Measurements from ENCODE around the gene GSTT2.
"Not testable (repeated sequence)": the region's sequence is repeated elsewhere in the genome, so short reads cannot be mapped to it uniquely, and the experiment has no call there.

GSTT2 gene

DNA sequence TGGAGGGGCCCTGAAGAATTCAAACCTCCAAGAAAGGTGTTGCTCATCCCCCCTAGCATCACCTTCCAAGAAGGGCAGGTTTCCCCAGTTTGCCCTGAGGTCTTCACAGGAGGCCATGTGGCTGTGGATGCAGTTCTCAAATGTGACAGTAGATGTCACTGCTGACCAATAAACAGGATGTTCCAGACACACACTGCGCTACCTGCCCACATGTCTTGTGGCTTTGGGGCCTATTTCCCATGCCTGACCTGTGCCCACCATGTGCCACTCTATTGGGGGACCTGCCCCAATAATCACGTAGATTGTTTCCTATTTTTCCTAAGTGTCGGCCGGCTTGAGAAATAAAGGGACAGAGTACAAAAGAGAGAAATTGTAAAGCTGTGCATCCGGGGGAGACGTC is 4.5 kb downstream of the GSTT2 start:
- H3K4me1 ChIP-seq, result no peaks in the 10 kb centered on the region
- H3K27me3 ChIP-seq (ENCODE audit: control insufficient read depth, insufficient read depth, low read length), result no peaks in the 10 kb centered on the region
- no peaks in the 10 kb centered on the region for H3K79me2 ChIP-seq
- H3K4me2 ChIP-seq (ENCODE audit: low read length), result no peak overlapping the region
- H3K27ac ChIP-seq, result no peak overlapping the region
- H3K36me3 ChIP-seq (ENCODE audit: control insufficient read depth, insufficient read depth, low read length), result no peaks in the 10 kb centered on the region
- no peak overlapping the region for H2AFZ ChIP-seq
- H3K4me3 ChIP-seq (ENCODE audit: low read depth, low read length), result no peak overlapping the region
- TF ChIP-seq, protein P1, sequence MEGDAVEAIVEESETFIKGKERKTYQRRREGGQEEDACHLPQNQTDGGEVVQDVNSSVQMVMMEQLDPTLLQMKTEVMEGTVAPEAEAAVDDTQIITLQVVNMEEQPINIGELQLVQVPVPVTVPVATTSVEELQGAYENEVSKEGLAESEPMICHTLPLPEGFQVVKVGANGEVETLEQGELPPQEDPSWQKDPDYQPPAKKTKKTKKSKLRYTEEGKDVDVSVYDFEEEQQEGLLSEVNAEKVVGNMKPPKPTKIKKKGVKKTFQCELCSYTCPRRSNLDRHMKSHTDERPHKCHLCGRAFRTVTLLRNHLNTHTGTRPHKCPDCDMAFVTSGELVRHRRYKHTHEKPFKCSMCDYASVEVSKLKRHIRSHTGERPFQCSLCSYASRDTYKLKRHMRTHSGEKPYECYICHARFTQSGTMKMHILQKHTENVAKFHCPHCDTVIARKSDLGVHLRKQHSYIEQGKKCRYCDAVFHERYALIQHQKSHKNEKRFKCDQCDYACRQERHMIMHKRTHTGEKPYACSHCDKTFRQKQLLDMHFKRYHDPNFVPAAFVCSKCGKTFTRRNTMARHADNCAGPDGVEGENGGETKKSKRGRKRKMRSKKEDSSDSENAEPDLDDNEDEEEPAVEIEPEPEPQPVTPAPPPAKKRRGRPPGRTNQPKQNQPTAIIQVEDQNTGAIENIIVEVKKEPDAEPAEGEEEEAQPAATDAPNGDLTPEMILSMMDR (IDR thresholded peaks at IDR 0.05), result no peak
- no peaks in the 10 kb centered on the region for H3K9me3 ChIP-seq (ENCODE audit: control insufficient read depth, low read length)
- H3K9ac ChIP-seq, result no peak overlapping the region

GRCh38 chr22:23986089-23986488 is 6.2 kb downstream of the GSTT2 start:
- H3K79me2 ChIP-seq; H3K9ac ChIP-seq; H3K27ac ChIP-seq; H3K36me3 ChIP-seq (ENCODE audit: control insufficient read depth, insufficient read depth, low read length); H3K4me2 ChIP-seq (ENCODE audit: low read length); H2AFZ ChIP-seq; H3K9me3 ChIP-seq (ENCODE audit: control insufficient read depth, low read length); H3K27me3 ChIP-seq (ENCODE audit: control insufficient read depth, insufficient read depth, low read length); H3K4me1 ChIP-seq; H3K4me3 ChIP-seq (ENCODE audit: low read depth, low read length): not testable (repeated sequence)

DNA sequence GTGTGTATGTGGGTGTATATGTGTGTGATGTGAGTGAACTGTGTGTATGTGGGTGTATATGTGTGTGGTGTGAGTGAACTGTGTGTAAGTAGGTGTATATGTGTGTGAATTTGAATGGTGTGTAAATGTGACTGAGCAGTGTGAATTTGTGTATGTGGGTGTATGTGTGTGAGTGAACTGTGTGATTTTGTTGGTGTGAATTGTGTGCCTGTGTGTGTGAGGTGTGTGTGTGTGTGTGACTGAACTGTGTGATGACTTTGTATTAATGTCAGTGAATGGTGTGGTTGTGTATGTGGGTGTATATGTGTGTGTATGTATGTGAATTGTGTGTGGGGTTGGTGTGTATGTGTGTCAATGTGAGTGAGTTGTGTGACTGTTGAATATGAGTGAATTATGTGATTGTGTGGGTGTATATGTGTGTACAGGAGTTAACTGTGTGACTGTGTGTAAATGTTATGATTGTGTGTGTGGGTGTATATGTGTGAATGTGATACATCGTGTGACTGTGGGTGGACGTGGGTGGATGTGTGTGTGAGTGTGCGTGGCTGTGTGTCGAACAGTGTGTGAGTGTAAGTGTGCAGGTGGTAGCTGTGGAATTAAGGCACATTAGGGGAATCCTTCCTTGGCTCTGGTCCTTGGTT is 6.7 kb downstream of the GSTT2 start:
- H3K4me2 ChIP-seq (ENCODE audit: low read length); H3K4me3 ChIP-seq (ENCODE audit: low read depth, low read length); H3K27me3 ChIP-seq (ENCODE audit: control insufficient read depth, insufficient read depth, low read length); H3K79me2 ChIP-seq; H3K9ac ChIP-seq; H2AFZ ChIP-seq; H3K4me1 ChIP-seq; H3K9me3 ChIP-seq (ENCODE audit: control insufficient read depth, low read length); H3K27ac ChIP-seq; H3K36me3 ChIP-seq (ENCODE audit: control insufficient read depth, insufficient read depth, low read length): not testable (repeated sequence)

DNA sequence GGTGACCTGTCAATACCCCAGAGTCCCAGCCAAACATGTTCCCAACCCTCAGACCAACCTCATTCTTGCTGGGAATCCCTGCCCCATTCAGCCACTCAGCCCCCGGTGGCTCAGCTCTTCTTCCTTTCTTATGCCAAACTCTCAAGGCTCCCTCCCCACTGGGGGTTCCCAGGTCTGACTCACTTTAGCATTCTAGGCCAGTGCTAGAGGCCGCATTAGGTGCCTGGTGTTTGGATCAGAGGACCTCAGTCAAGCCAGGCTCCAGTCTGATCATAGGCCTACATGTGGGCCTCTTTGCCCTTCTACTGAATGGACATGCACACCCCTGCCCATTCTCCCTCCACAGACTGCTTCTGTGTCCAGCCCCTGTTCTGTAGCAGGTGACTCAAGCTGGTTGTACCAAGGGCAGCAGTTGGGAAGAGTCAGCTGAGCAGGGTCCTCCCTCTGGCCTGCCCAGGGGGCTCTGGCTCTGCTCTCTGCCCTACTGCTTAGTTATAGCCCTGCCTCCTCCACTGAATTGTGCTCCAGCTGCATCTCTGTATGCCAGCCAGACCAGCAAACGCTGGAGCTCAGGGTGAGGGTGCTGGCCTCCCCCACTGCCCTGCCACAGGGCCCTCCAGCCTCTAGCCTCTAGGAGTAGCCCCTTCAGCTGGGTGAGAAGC is 9.8 kb downstream of the GSTT2 start:
- not testable (repeated sequence) for H2AFZ ChIP-seq; H3K4me1 ChIP-seq; H3K4me2 ChIP-seq (ENCODE audit: low read length); H3K4me3 ChIP-seq (ENCODE audit: low read depth, low read length); H3K36me3 ChIP-seq (ENCODE audit: control insufficient read depth, insufficient read depth, low read length); H3K27me3 ChIP-seq (ENCODE audit: control insufficient read depth, insufficient read depth, low read length); H3K9ac ChIP-seq; H3K79me2 ChIP-seq; H3K27ac ChIP-seq; H3K9me3 ChIP-seq (ENCODE audit: control insufficient read depth, low read length)

DNA sequence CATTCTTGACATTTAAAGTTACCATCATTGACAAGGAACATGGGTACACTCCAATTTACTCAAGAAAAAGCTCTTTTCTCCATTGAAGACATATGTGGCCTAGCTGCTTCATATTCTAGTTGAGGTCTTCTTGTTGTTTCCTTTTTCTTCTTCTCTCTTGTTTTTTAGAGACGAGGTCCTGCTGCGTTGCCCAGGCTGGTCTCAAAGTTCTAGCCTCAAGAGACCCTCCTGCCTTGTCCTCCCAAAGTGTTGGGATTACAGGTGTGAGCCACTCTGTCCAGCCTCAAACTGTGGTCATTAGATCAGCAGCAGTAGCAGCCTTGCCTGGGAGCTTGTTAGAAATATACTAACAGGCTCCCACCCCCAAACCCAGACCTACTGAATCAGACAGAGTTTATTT is 13.1 kb downstream of the GSTT2 start:
- not testable (repeated sequence) for H3K79me2 ChIP-seq; H3K9ac ChIP-seq; H3K27ac ChIP-seq; H3K4me3 ChIP-seq (ENCODE audit: low read depth, low read length); H2AFZ ChIP-seq; H3K4me1 ChIP-seq; H3K36me3 ChIP-seq (ENCODE audit: control insufficient read depth, insufficient read depth, low read length); H3K27me3 ChIP-seq (ENCODE audit: control insufficient read depth, insufficient read depth, low read length); H3K4me2 ChIP-seq (ENCODE audit: low read length); H3K9me3 ChIP-seq (ENCODE audit: control insufficient read depth, low read length)

- not testable (repeated sequence) for H3K27ac ChIP-seq; H3K79me2 ChIP-seq; H3K27me3 ChIP-seq (ENCODE audit: control insufficient read depth, insufficient read depth, low read length); H3K9ac ChIP-seq; H3K4me1 ChIP-seq; H3K4me2 ChIP-seq (ENCODE audit: low read length); H3K36me3 ChIP-seq (ENCODE audit: control insufficient read depth, insufficient read depth, low read length); H2AFZ ChIP-seq; H3K9me3 ChIP-seq (ENCODE audit: control insufficient read depth, low read length); H3K4me3 ChIP-seq (ENCODE audit: low read depth, low read length)
Measured at GRCh38 chr22:23993581-23994177, 13.7 kb downstream of the GSTT2 start.

DNA sequence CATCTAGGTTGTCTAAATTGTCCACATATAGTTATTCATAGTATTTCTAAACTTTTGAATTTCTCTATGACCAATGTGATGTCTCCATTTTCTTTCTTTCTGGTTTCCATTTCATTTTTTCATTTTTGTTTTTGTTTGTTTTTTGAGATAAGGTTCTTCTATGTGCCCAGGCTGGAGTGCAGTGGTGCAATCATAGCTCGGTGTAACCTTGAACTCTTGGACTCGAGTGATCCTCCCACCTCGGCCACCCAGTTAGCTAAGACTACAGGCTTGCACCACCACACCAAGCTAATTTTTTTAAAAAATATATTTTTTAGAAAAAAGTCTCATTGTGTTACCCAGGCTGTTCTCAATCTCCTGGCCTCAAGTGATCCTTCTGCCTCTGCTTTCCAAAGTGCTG is 17.2 kb downstream of the GSTT2 start:
- H3K9me3 ChIP-seq (ENCODE audit: control insufficient read depth, low read length), result no peaks in the 10 kb centered on the region
- no peak overlapping the region for H3K4me2 ChIP-seq (ENCODE audit: low read length)
- no peaks in the 10 kb centered on the region for H3K79me2 ChIP-seq
- no peaks in the 10 kb centered on the region for H3K27me3 ChIP-seq (ENCODE audit: control insufficient read depth, insufficient read depth, low read length)
- H3K36me3 ChIP-seq (ENCODE audit: control insufficient read depth, insufficient read depth, low read length), result no peaks in the 10 kb centered on the region
- no peak overlapping the region for H3K27ac ChIP-seq
- H2AFZ ChIP-seq, result no peak overlapping the region
- H3K4me3 ChIP-seq (ENCODE audit: low read depth, low read length), result no peak overlapping the region
- TF ChIP-seq, protein P1 (IDR thresholded peaks at IDR 0.05), result no peak
- H3K9ac ChIP-seq, result no peak overlapping the region
- no peaks in the 10 kb centered on the region for H3K4me1 ChIP-seq

DNA sequence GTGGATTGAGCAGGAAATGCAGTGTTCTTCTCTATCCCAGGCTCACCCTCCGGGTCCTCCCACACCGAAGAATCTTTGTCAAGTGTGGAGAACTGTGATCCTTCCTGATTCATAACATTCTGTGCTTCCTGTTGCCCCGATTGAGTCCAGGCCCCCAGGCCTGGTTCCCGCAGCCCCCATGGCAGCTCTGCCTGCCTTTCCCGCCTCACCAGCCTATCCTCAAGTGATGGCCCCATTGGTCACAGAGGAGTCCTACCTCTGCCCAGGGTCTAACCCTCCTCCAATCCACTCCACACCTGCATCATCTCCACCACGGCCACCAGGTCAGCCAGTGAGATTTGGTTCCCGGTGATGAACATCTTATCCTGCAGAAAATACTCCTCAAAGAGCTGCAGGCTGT is 19.8 kb downstream of the GSTT2 start:
- H2AFZ ChIP-seq; H3K4me3 ChIP-seq (ENCODE audit: low read depth, low read length); H3K36me3 ChIP-seq (ENCODE audit: control insufficient read depth, insufficient read depth, low read length); H3K4me1 ChIP-seq; H3K4me2 ChIP-seq (ENCODE audit: low read length); H3K9ac ChIP-seq; H3K9me3 ChIP-seq (ENCODE audit: control insufficient read depth, low read length); H3K27me3 ChIP-seq (ENCODE audit: control insufficient read depth, insufficient read depth, low read length); H3K27ac ChIP-seq; H3K79me2 ChIP-seq: not testable (repeated sequence)
